ENCODE data around the gene ARFGEF2.

ARFGEF2 gene

DNA sequence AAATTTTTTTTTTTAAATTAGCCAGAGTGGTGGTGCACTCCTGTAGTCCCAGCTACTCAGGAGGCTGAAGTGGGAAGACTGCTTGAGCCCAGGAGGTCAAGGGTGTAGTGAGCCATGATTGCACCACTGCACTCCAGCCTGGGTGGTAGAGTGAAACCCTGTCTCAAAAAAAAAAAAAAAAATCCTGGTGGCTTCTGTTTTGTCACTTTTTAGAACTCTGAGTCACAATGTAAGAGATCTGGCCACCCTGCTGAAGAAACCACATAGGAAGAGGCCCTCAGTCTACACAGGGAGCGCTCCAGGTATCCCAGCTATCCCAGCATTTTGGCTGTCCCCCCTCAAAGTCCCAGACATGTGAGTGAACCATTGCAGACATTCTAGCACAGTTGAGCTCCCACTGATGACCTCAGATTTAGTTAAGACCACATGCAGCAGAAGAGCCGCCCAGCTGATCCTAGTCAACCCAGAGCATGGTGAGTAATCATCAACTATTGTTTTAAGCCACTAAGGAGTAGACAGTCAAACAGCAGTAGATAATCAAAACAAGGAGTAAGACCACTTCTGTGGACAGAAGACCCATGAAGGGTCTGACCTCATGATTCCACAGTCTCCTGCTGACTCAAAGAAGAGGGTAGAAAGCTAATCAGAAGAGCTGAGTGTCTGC, 12.7 kb upstream of the ARFGEF2 start:
- Histone ChIP-seq H3K9me3 (ENCODE audit: severe bottlenecking) (peaks cover 8% of the 10 kb centered on the region), H3K27ac (no peak overlapping the region), H3K4me3 (ENCODE audit: low read depth, low read length) (no peak overlapping the region), H3K36me3 (no peaks in the 10 kb centered on the region), H3K27me3 (ENCODE audit: insufficient read depth, low read depth, severe bottlenecking) (no peaks in the 10 kb centered on the region)
- TF ChIP-seq, protein P1, sequence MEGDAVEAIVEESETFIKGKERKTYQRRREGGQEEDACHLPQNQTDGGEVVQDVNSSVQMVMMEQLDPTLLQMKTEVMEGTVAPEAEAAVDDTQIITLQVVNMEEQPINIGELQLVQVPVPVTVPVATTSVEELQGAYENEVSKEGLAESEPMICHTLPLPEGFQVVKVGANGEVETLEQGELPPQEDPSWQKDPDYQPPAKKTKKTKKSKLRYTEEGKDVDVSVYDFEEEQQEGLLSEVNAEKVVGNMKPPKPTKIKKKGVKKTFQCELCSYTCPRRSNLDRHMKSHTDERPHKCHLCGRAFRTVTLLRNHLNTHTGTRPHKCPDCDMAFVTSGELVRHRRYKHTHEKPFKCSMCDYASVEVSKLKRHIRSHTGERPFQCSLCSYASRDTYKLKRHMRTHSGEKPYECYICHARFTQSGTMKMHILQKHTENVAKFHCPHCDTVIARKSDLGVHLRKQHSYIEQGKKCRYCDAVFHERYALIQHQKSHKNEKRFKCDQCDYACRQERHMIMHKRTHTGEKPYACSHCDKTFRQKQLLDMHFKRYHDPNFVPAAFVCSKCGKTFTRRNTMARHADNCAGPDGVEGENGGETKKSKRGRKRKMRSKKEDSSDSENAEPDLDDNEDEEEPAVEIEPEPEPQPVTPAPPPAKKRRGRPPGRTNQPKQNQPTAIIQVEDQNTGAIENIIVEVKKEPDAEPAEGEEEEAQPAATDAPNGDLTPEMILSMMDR (IDR thresholded peaks at IDR 0.05; ENCODE audit: low read depth, low read length) = no peak
- DNase-seq = no peak

DNA sequence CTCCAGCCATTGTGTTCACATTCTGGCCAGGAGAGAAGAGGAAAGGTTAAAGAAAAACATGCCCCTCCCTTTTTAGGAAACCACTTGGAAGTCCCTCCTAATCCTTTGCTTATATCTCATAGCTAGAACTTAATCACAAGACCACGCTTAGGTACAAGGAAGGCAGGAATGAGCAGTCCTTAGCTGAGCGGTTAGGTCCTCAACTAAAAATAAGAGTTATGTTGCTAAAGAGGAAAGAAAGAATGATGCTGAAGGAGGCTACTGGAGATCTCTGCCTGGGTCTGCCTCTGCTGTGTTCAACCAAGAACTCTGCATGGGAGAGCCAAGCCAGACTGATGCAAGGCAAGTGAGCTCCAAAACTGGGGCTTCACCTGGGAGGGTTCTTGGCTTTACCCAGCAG, 11.6 kb upstream of the ARFGEF2 start:
- no peaks in the 10 kb centered on the region for H3K36me3 ChIP-seq
- no peak overlapping the region for H3K4me3 ChIP-seq (ENCODE audit: low read depth, low read length)
- no peak overlapping the region for H3K27ac ChIP-seq
- TF ChIP-seq, protein P1 (IDR thresholded peaks at IDR 0.05; ENCODE audit: low read depth, low read length) = no peak
- DNase-seq = no peak
- no peaks in the 10 kb centered on the region for H3K27me3 ChIP-seq (ENCODE audit: insufficient read depth, low read depth, severe bottlenecking)
- H3K9me3 ChIP-seq (ENCODE audit: severe bottlenecking) = peaks cover 8% of the 10 kb centered on the region

DNA sequence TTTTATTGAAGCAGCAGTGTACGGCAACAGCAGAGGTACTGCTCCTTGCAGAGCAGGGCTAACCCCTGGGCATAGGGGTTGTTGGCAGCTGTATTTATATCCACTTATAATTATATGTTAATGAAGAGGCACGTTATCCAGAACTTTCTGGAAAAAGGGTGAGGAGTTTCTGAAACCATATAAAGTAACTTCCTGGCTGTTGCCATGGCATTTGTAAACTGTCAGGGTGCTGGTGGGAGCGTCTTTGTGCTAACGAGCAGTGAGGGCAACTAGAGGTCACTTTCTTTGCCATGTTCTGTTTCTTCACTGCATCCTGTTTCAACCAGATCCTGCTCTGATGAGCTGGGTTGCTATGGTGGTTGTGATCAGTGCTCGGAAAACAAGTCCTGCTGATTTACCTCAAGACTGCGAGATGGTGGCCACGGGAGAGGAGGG, 11.1 kb upstream of the ARFGEF2 start:
- no peak for DNase-seq
- peaks cover 8% of the 10 kb centered on the region for H3K9me3 ChIP-seq (ENCODE audit: severe bottlenecking)
- no peak overlapping the region for H3K27ac ChIP-seq
- TF ChIP-seq, protein P1 (IDR thresholded peaks at IDR 0.05; ENCODE audit: low read depth, low read length) = no peak
- H3K36me3 ChIP-seq = no peaks in the 10 kb centered on the region
- H3K27me3 ChIP-seq (ENCODE audit: insufficient read depth, low read depth, severe bottlenecking) = no peaks in the 10 kb centered on the region
- no peak overlapping the region for H3K4me3 ChIP-seq (ENCODE audit: low read depth, low read length)

DNA sequence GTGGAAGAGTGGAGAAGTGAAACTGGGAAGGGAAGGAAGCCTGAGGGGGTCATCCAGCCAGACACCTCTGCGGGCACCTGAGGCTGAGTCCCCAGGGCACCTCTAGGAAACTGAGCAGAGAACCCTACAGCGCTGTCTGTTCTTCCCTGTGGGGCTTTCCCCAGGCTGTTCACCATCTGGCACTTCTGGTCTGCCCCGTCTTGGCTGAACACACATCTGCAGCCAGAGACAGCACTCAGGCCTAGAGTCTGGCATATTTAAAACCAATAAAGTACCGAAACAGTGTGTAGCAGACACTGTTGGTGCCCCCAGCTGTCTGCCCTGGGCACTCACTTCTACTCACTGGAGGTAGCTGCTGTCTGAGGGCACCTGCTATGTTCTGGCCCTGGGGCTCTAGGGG, 9.4 kb upstream of the ARFGEF2 start:
- Histone ChIP-seq H3K36me3 (no peaks in the 10 kb centered on the region), H3K4me3 (ENCODE audit: low read depth, low read length) (no peak overlapping the region), H3K27me3 (ENCODE audit: insufficient read depth, low read depth, severe bottlenecking) (no peaks in the 10 kb centered on the region), H3K9me3 (ENCODE audit: severe bottlenecking) (peaks cover 8% of the 10 kb centered on the region), H3K27ac (peak overlapping the region; percentile 46)
- TF ChIP-seq, protein P1 (IDR thresholded peaks at IDR 0.05; ENCODE audit: low read depth, low read length) = no peak
- DNase-seq = peak; percentile 40

DNA sequence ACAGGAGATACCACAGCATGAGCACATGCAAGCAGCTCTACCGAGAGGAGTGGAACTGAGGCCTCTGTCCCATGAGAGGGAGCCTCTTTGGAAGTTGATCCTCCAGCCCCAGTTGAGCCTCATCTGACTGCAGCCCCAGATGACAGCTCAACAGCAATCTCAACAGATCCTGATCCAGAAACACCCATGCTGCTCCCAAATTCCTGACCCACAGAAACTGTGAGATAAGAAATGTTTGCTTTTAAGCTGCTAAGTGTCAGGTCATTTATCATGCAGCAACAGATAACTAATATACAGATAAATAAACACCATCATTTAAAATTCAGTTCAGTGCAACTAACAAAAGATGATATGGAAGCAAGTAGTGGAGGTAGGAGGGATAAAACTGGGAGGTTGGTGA, 4.8 kb upstream of the ARFGEF2 start:
- Histone ChIP-seq H3K36me3 (no peaks in the 10 kb centered on the region), H3K4me3 (ENCODE audit: low read depth, low read length) (no peak overlapping the region), H3K9me3 (ENCODE audit: severe bottlenecking) (no peaks in the 10 kb centered on the region), H3K27me3 (ENCODE audit: insufficient read depth, low read depth, severe bottlenecking) (no peaks in the 10 kb centered on the region), H3K27ac (no peak overlapping the region)
- DNase-seq = no peak
- TF ChIP-seq, protein P1 (IDR thresholded peaks at IDR 0.05; ENCODE audit: low read depth, low read length) = no peak

DNA sequence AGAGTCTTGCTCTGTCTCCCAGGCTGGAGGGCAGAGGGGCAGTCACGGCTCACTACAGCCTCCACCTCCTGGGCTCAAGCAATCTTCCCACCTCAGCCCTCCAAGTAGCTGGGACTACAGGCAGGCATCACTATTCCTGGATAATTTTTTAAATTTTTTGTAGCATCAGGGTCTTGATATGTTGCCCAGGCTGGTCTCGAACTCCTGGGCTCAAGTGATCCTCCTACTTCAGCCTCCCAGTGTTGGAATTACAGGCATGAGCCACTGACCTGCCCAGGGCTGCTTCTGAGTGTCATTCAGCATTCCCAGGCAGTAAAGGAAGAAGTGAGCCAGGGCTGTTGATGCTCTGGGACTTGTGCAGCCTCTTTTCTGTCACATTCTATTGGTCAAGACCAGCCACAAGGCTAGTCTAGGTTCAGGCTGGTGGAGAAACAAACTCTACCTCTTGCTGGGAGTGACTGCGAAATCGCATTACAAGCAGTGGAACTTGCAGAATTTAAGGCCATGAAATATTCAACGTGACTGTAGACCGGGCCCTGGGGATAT, 2.1 kb upstream of the ARFGEF2 start:
- Histone ChIP-seq H3K36me3 (no peaks in the 10 kb centered on the region), H3K27ac (no peak overlapping the region), H3K27me3 (ENCODE audit: insufficient read depth, low read depth, severe bottlenecking) (no peaks in the 10 kb centered on the region), H3K9me3 (ENCODE audit: severe bottlenecking) (no peaks in the 10 kb centered on the region), H3K4me3 (ENCODE audit: low read depth, low read length) (no peak overlapping the region)
- DNase-seq = no peak
- TF ChIP-seq, protein P1 (IDR thresholded peaks at IDR 0.05; ENCODE audit: low read depth, low read length) = no peak

Measured in WERI-Rb-1 (cell line).